Fibroblast of lung (primary cell): ENCODE results near the gene KMO. TPM values are rescaled to one million over a fixed set of nuclear protein-coding genes. Genes with fewer than 3 reads are reported as not detected.

Experiments
- DNase-seq, 2 donors: peaks; one replicate each; pipeline versions ENCODE4 v3.0.0 to v3.0.0-alpha.2; 2010; ENCODE audit warnings: low read depth in 2 of 2
- H2AFZ ChIP-seq: 2 replicates; pipeline ENCODE4 v1.5.1; 2012; ENCODE audit warnings: low read length, control low read depth, inconsistent platforms
- H3K27ac ChIP-seq: 2 replicates; pipeline ENCODE4 v1.5.1; 2011; ENCODE audit warnings: low read length, control low read depth; ENCODE audit not compliant: insufficient read depth
- H3K27me3 ChIP-seq: 2 replicates; pipeline ENCODE4 v1.5.1; 2011; ENCODE audit warnings: mild to moderate bottlenecking, low read length; ENCODE audit not compliant: control insufficient read depth, insufficient read depth
- H3K36me3 ChIP-seq: 2 replicates; pipeline ENCODE4 v1.5.1; 2011; ENCODE audit warnings: low read length; ENCODE audit not compliant: control insufficient read depth, insufficient read depth
- H3K4me1 ChIP-seq: 2 replicates; pipeline ENCODE4 v1.5.1; 2011; ENCODE audit warnings: low read length; ENCODE audit not compliant: control insufficient read depth, insufficient read depth; ENCODE audit errors: extremely low read depth
- H3K4me2 ChIP-seq: 2 replicates; pipeline ENCODE4 v1.5.1; 2011; ENCODE audit warnings: low read length, control low read depth; ENCODE audit not compliant: insufficient read depth; ENCODE audit errors: extremely low read depth
- H3K4me3 ChIP-seq, 4 experiments: fragments of 200-600 bp in 1 of 4; sonication (generic) in 1 of 4; replicated peaks in 1 of 4; 2 replicates each; pipeline ENCODE4 v1.5.1; 2011 to 2016; ENCODE audit warnings: low read length in 4 of 4, low read depth in 3 of 4, mild to moderate bottlenecking in 3 of 4, control low read depth in 2 of 4, inconsistent platforms in 1 of 4, mixed read lengths in 1 of 4; ENCODE audit not compliant: insufficient read depth in 1 of 4; ENCODE audit errors: control extremely low read depth in 1 of 4
- H3K79me2 ChIP-seq: 2 replicates; pipeline ENCODE4 v1.5.1; 2012; ENCODE audit warnings: mild to moderate bottlenecking, low read length, inconsistent platforms; ENCODE audit not compliant: control insufficient read depth, insufficient read depth
- H3K9ac ChIP-seq: 2 replicates; pipeline ENCODE4 v1.5.1; 2011; ENCODE audit warnings: mild to moderate bottlenecking, low read length, control low read depth; ENCODE audit not compliant: insufficient read depth
- H3K9me3 ChIP-seq: 2 replicates; pipeline ENCODE4 v1.5.1; 2012; ENCODE audit warnings: low read depth, low read length; ENCODE audit not compliant: control insufficient read depth, insufficient read depth
- H4K20me1 ChIP-seq: 2 replicates; pipeline ENCODE4 v1.5.1; 2011; ENCODE audit warnings: low read length; ENCODE audit not compliant: control insufficient read depth, insufficient read depth; ENCODE audit errors: extremely low read depth
- CTCF ChIP-seq, 2 donors: IDR thresholded peaks in 1 of 2; conservative IDR thresholded peaks in 1 of 2; 1 replicate in 1 of 2; 2 replicates in 1 of 2; pipeline ENCODE4 v1.5.1; 2011 to 2012; ENCODE audit warnings: low read length in 2 of 2, control low read depth in 1 of 2, inconsistent platforms in 1 of 2, low read depth in 1 of 2, mild to moderate bottlenecking in 1 of 2
- EZH2 ChIP-seq: IDR thresholded peaks from 2 replicates; pipeline ENCODE4 v1.5.1; 2012; ENCODE audit warnings: low read length, control low read depth, mild to moderate bottlenecking; ENCODE audit errors: missing control alignments
- polyA plus RNA-seq, 2 donors: library from polyadenylated mRNA; depleted of rRNA in 1 of 2; stranded (reverse) in 1 of 2; unstranded in 1 of 2; fragments of >200 nt; gene quantifications; 2 replicates each; pipeline ENCODE4 v1.2.1, GENCODE V29; 2011 to 2012; ENCODE audit warnings: missing spikeins in 1 of 2
- total RNA-seq: library from RNA; depleted of rRNA; stranded (reverse); fragments of >200 nt; gene quantifications from 2 replicates; pipeline ENCODE4 v1.2.1, GENCODE V29; 2014

The KMO gene
- total and polyA plus RNA-seq, 2 donors (not counting 1 experiment from before 2014, with no cell fraction given) = 0.07 TPM; not detected in 1

- H3K79me2 ChIP-seq = no peaks in the 10 kb centered on the region
- H3K27me3 ChIP-seq = no peaks in the 10 kb centered on the region
- H3K9ac ChIP-seq = no peak overlapping the region
- no peaks in the 10 kb centered on the region for H3K36me3 ChIP-seq
- peaks cover 15% of the 10 kb centered on the region for H3K4me1 ChIP-seq
- peak; percentile 14 to 38 for DNase-seq
- H3K4me3 ChIP-seq = no peak overlapping the region
- H3K27ac ChIP-seq = no peak overlapping the region
- TF ChIP-seq EZH2 (no peak), CTCF (conservative IDR thresholded peaks at IDR 0.05 in 1 of 2, IDR thresholded peaks at IDR 0.05 in 1 of 2; ENCODE audit: low read depth in 1 of 2, low read length in 2 of 2) (peak; percentile 27 to 45)
- no peak overlapping the region for H2AFZ ChIP-seq
- no peaks in the 10 kb centered on the region for H4K20me1 ChIP-seq
- H3K9me3 ChIP-seq = no peaks in the 10 kb centered on the region
- H3K4me2 ChIP-seq = no peak overlapping the region
Measured at GRCh38 chr1:241485554-241485992, 46.6 kb upstream of the KMO start.

DNA sequence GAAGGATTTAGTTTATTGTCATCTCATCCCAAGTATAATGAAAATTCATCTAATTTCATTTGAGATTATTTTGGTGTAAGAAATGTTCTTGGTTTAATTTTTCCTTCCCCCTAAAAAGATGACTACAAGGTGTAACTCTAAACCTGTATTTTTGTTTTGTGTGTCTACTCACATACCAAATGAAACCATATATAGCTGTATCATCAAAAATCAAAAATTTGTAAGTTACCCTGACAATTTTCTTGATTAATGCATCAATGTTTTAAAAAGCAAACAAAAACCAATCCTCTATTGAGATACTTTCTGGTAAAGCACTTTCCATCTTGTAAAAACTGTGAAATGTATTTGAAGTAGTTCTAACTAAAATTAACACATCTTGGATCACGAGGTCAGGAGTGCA lies 43.4 kb upstream of the KMO start:
- H4K20me1 ChIP-seq = no peaks in the 10 kb centered on the region
- no peak for DNase-seq
- no peak overlapping the region for H3K9ac ChIP-seq
- peaks cover 4% of the 10 kb centered on the region for H3K4me1 ChIP-seq
- no peaks in the 10 kb centered on the region for H3K27me3 ChIP-seq
- H3K9me3 ChIP-seq = no peaks in the 10 kb centered on the region
- no peak overlapping the region for H2AFZ ChIP-seq
- H3K36me3 ChIP-seq = no peaks in the 10 kb centered on the region
- TF ChIP-seq CTCF (conservative IDR thresholded peaks at IDR 0.05 in 1 of 2, IDR thresholded peaks at IDR 0.05 in 1 of 2; ENCODE audit: low read depth in 1 of 2, low read length in 2 of 2) (no peak), EZH2 (no peak)
- no peak overlapping the region for H3K4me2 ChIP-seq
- no peak overlapping the region for H3K27ac ChIP-seq
- no peak overlapping the region for H3K4me3 ChIP-seq
- H3K79me2 ChIP-seq = no peaks in the 10 kb centered on the region

- Histone ChIP-seq H4K20me1 (no peaks in the 10 kb centered on the region), H3K4me2 (no peak overlapping the region), H3K79me2 (no peaks in the 10 kb centered on the region), H3K36me3 (no peaks in the 10 kb centered on the region), H3K4me1 (no peaks in the 10 kb centered on the region), H3K27ac (no peak overlapping the region), H3K9me3 (no peaks in the 10 kb centered on the region), H2AFZ (no peak overlapping the region), H3K27me3 (no peaks in the 10 kb centered on the region), H3K4me3 (no peak overlapping the region), H3K9ac (no peak overlapping the region)
- no peak for TF ChIP-seq EZH2
- DNase-seq = peak in 1 of 2 donors; percentile 57
Measured at GRCh38 chr1:241495741-241496140, 36.4 kb upstream of the KMO start.
